22Rv1 (cell line): ENCODE data around the gene UBA52.

Experiments
- H3K27ac ChIP-seq: fragments of 450-650 bp; 2 replicates; pipeline ENCODE4 v1.5.1; 2017
- ZFX ChIP-seq: fragments of 450-650 bp; IDR thresholded peaks from 2 replicates; pipeline ENCODE4 v1.6.1; 2017; ENCODE audit warnings: antibody characterized with exemption, borderline replicate concordance
- TF ChIP-seq, protein P1 (sequence below): fragments of 450-650 bp; IDR thresholded peaks from 2 replicates; pipeline ENCODE4 v1.5.1; 2017; ENCODE audit warnings: mild to moderate bottlenecking

UBA52 gene

DNA sequence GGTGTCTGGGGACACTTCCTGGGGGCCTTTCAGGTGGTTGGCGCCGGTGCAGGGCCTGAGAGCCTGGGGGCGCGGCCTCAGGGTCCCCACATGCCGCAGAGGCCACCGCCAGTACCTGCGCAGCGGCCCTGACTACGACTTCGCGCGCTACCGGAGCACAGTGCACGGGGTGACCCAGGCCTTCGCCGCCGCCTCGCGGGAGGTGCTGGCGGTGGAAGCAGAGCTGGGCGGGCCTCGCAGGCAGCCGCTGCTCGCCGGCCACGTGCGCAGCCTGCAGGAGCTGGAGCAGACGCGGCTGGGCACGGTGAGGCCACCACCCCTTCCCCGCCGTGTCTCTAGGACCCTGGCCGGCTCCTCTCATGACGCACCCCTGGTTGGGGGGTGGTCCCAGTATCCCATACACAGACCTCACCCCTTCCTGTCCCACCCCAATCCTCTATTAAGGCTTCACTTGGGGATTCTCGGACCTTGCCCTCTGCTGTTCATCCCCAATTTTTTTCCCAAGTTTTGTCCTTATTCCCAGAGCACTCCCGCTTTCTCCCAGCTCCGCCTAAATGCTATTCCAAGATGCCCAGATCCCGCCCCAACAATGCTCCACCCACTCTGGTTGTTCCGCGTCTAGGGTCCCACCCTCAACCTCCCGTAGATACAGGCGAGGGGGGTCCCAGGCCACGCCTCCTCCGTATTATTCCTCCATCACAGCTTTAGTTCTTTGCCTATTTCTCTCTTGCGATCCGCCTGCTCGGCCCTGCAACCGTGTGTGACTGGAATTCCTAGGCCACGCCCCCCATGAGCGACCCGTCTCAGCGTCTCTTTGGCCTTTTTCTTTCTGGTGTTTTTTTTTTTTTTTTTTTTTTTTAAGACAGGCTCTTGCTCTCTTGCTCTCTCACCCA, 18.0 kb downstream of the UBA52 start:
- TF ChIP-seq ZFX, result no peak
- TF ChIP-seq, protein P1, sequence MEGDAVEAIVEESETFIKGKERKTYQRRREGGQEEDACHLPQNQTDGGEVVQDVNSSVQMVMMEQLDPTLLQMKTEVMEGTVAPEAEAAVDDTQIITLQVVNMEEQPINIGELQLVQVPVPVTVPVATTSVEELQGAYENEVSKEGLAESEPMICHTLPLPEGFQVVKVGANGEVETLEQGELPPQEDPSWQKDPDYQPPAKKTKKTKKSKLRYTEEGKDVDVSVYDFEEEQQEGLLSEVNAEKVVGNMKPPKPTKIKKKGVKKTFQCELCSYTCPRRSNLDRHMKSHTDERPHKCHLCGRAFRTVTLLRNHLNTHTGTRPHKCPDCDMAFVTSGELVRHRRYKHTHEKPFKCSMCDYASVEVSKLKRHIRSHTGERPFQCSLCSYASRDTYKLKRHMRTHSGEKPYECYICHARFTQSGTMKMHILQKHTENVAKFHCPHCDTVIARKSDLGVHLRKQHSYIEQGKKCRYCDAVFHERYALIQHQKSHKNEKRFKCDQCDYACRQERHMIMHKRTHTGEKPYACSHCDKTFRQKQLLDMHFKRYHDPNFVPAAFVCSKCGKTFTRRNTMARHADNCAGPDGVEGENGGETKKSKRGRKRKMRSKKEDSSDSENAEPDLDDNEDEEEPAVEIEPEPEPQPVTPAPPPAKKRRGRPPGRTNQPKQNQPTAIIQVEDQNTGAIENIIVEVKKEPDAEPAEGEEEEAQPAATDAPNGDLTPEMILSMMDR, result no peak
- H3K27ac ChIP-seq, result peak overlapping the region; percentile 91

DNA sequence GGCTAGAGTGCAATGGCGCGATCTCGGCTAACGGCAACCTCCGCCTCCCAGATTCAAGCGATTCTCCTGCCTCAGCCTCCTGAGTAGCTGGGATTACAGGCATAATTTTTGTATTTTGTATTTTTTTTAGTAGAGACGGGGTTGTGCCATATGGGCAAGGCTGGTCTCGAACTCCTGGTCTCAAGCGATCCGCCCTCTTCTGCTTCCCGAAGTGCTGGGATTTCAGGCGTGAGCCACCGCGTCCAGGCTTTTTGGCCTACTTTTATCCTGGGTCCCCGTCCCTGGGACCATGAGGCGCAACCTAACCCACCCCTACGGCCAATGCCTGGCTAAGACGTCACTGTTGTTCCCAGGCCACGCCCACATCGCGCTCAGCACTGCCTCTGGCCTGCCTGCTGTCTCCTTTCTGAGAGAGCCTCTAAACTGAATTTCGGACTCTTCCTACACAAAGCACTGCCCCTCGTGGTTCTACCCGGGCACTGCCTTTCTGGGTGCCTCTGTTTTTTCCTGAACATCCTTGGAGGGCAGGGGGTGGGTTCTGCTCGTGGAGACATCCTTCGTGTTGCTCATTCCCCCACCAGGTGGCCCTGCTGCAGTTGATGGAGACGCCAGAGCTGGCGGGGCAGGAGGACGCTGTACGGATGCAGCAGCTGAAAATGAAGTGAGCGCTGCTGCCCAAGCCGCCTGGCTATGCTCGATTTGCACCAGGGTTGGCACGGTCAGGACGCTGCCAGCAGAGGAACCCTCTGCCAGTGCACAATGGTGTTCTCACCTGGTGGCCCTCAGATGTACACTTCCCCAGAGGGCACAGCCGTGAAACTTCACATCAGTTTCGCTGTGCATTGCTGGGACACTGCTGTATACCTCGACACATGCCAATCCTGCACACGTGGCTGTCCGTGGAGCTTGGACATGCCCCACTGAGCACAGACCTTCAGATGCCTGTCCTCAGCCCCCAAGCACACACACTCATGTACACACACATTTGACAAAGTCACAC, 18.9 kb downstream of the UBA52 start:
- H3K27ac ChIP-seq, result peak overlapping the region; percentile 91
- no peak for TF ChIP-seq ZFX
- TF ChIP-seq, protein P1, result peak; percentile 18; the same call in 1 of the 2 replicates

DNA sequence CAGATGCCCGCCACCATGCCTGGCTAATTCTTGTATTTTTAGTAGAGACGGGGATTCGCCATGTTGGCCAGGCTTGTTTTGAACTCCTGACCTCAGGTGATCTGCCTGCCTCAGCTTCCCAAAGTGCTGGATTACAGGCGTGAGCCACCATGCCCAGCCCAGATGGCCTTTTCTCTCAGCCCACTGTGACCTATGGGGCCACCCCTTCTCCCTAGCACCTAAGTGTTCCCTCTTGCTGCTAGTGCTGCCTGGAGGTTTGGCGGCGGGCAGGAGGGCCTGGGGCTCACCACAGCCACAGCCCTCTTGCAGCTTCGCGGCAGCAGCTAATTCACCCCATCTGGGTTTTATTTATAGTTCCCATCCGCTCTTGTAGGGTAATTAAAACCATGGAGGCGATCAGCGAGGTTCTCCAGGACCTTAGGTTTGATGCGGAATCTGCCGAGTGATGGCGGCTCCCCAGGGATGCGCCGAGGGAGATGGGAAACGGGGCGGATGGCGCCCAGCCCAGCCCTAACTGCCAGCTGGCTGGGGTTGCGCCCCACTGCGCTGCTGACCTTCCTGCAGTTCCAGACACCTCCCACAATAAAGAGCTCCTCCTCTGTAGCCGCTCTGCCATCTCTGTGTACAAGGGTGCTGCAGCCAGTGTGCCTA, 20.2 kb downstream of the UBA52 start:
- no peak for TF ChIP-seq ZFX
- TF ChIP-seq, protein P1, result no peak
- peak overlapping the region; percentile 50; the same call in 1 of the 2 replicates for H3K27ac ChIP-seq

DNA sequence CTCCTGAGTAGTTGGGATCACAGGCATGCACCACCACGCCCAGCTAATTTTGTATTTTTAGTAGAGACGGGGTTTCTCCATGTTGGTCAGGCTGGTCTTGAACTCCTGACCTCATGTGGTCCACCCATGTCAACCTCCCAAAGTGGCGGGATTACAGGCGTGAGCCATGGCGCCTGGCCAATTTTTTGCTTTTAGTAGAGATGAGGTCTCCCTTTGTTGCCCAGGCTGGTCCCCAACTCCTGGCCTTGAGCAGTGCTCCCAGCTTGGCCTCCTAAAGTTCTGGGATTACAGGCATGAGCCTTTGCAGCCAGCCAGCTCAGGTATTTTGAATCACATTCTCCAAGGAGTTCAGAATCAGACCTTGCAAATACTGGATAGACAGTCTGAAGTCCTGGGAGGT, 21.1 kb downstream of the UBA52 start:
- H3K27ac ChIP-seq, result peak overlapping the region; percentile 50

DNA sequence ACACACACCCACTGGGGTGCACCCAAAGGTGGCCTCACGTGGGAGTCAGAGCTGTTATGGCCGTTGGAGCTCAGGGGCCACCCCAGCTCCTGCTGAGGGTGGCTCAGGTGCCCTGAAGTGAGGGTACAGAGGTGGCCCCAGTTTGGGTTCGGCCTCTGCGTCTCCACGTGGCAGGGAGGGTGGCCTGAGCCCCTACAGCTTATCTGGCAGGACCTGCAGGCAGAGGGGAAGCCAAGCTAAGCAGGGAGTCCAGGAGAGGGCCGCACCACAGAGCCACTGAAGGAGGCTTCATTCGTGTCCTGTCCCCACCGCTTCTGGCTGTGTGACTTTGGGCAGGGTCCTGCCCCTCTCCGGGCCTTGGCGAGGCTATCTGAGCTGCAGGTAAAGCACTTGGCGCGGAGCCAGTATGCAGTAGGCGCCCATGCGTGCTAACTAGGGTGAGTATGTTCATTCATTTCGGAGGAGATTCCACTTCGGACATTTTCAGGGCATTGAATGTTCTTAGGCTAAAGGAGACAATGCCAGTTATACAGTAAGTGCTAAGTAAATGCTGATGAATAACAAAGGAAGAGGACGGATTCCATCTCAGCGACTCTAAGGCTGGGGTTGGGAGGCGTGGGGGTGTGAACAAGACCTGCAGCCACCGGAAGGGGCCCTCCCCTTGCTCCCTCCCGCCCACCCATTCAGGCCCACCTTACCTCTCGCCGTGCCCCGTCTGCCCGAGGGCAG, 21.9 kb downstream of the UBA52 start:
- peak overlapping the region; percentile 50 for H3K27ac ChIP-seq
- TF ChIP-seq, protein P1, result no peak
- no peak for TF ChIP-seq ZFX

DNA sequence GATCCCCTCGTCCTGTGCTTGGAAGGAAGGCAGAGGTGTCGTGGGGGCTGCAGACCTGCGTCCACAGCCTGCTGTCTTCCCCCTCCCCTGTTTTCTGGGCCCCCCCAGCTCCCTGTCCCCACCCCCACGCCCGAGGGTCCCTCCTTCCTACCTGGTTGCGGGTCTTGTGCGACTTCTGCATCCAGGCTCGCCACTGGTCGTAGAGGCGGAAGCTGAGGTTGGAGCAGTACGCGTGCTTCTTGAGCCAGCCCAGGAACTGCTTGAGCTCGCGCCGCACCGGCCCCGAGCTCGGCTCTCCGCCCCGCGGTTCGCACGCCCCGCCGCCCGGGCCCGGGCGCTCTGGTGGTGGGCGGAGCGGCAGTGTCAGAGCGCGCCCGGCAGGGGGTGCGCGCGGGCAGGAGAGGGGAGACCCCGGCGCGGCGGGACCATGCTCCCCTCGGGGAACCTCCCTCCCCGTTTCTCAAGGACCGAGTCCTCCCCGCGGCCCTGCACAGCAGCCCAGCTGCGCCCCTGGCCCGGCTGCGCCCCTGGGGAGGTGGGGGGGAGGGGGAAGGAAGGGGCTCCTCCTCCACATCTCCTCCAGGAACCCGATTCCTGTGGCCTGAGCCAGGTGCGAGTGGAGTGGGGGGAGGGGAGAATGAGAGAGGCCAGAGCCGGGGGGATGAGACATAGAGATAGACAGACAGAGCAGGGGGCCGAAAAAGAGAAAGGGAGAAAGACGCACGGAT, 22.6 kb downstream of the UBA52 start:
- TF ChIP-seq, protein P1, result peak; percentile 96
- TF ChIP-seq ZFX, result no peak
- H3K27ac ChIP-seq, result peak overlapping the region; percentile 50
